GM23338 (cell line): ENCODE data around the gene RNF19B. TPM values are rescaled to one million over a fixed set of nuclear protein-coding genes. Genes with fewer than 3 reads are reported as not detected.

Source experiments
- ATAC-seq: fragments of 200-7000 bp; cut with Tn5 transposase; 3 replicates; pipeline ENCODE4 v1.9.1; 2020
- DNase-seq: peaks from one replicate; pipeline ENCODE4 v3.0.0-alpha.2; 2015; ENCODE audit warnings: low spot score
- H2AFZ ChIP-seq: fragments of 200-600 bp; sonication (generic); 2 replicates; pipeline ENCODE4 v1.8.0; 2016; ENCODE audit warnings: antibody characterized with exemption, mild to moderate bottlenecking, moderate library complexity
- H3F3A ChIP-seq: fragments of 200-600 bp; sonication (generic); replicated peaks from 2 replicates; pipeline ENCODE4 v1.8.0; 2017; ENCODE audit warnings: antibody characterized with exemption, mixed run types, low read depth
- H3K27ac ChIP-seq: fragments of 200-600 bp; sonication (generic); 2 replicates; pipeline ENCODE4 v1.6.1; 2016; ENCODE audit warnings: low read depth
- H3K27me3 ChIP-seq: fragments of 200-600 bp; sonication (generic); 2 replicates; pipeline ENCODE4 v1.8.0; 2016; ENCODE audit warnings: mild to moderate bottlenecking, mixed run types, moderate library complexity; ENCODE audit not compliant: insufficient read depth
- H3K36me3 ChIP-seq: fragments of 200-600 bp; sonication (generic); 2 replicates; pipeline ENCODE4 v1.8.0; 2016; ENCODE audit warnings: mild to moderate bottlenecking; ENCODE audit not compliant: insufficient read depth
- H3K4me1 ChIP-seq: fragments of 200-600 bp; sonication (generic); 2 replicates; pipeline ENCODE4 v1.8.0; 2016; ENCODE audit warnings: mild to moderate bottlenecking, moderate library complexity; ENCODE audit not compliant: insufficient read depth
- H3K4me2 ChIP-seq: fragments of 200-600 bp; sonication (generic); 2 replicates; pipeline ENCODE4 v1.7.1; 2017; ENCODE audit warnings: mixed run types
- H3K4me3 ChIP-seq: fragments of 200-600 bp; sonication (generic); 2 replicates; pipeline ENCODE4 v1.6.1; 2016; ENCODE audit warnings: mixed run types
- H3K79me2 ChIP-seq: fragments of 200-600 bp; sonication (generic); replicated peaks from 2 replicates; pipeline ENCODE4 v1.8.0; 2017; ENCODE audit warnings: mild to moderate bottlenecking; ENCODE audit not compliant: insufficient read depth
- H3K9me2 ChIP-seq: fragments of 200-600 bp; sonication (generic); 2 replicates; pipeline ENCODE4 v1.8.0; 2017; ENCODE audit not compliant: insufficient read depth
- H4K20me1 ChIP-seq: fragments of 200-600 bp; sonication (generic); replicated peaks from 2 replicates; pipeline ENCODE4 v1.8.0; 2017; ENCODE audit warnings: mild to moderate bottlenecking; ENCODE audit not compliant: insufficient read depth
- H3K27ac Mint-ChIP-seq: 2 replicates; pipeline ENCODE4 v1.8.0; 2020; ENCODE audit warnings: inconsistent platforms, mild to moderate bottlenecking, moderate library complexity, mixed read lengths
- H3K27me3 Mint-ChIP-seq: 3 replicates; pipeline ENCODE4 v1.8.0; 2022; ENCODE audit warnings: low read depth, mild to moderate bottlenecking, moderate library complexity, mixed read lengths, inconsistent platforms; ENCODE audit not compliant: insufficient read depth, poor library complexity
- H3K36me3 Mint-ChIP-seq: 3 replicates; pipeline ENCODE4 v1.8.0; 2021; ENCODE audit warnings: low read depth, mild to moderate bottlenecking, inconsistent platforms, moderate library complexity, mixed read lengths
- H3K4me1 Mint-ChIP-seq: 3 replicates; pipeline ENCODE4 v1.8.0; 2020; ENCODE audit warnings: mild to moderate bottlenecking, inconsistent platforms, mixed read lengths
- H3K4me3 Mint-ChIP-seq: 3 replicates; pipeline ENCODE4 v1.8.0; 2021; ENCODE audit warnings: moderate library complexity, mild to moderate bottlenecking, inconsistent platforms, mixed read lengths
- H3K9me3 Mint-ChIP-seq: 3 replicates; pipeline ENCODE4 v1.8.0; 2020; ENCODE audit warnings: moderate library complexity, mild to moderate bottlenecking, inconsistent platforms, mixed read lengths
- CREB1 ChIP-seq: fragments of 250-450 bp; sonication (Bioruptor Pico); IDR thresholded peaks from 2 replicates; pipeline ENCODE4 v1.5.0; 2020; ENCODE audit warnings: low read depth, mild to moderate bottlenecking, moderate library complexity
- ETS1 ChIP-seq: IDR thresholded peaks from 2 replicates; pipeline ENCODE4 v1.6.1; 2016; ENCODE audit warnings: antibody characterized with exemption
- EZH2phosphoT487 ChIP-seq: fragments of 200-600 bp; sonication (generic); IDR thresholded peaks from one replicate; pipeline ENCODE4 v1.8.1; 2018; ENCODE audit warnings: antibody characterized with exemption; ENCODE audit not compliant: unreplicated experiment
- JUNB ChIP-seq: IDR thresholded peaks from one replicate; pipeline ENCODE4 v1.6.1; 2016; ENCODE audit warnings: antibody characterized with exemption; ENCODE audit not compliant: unreplicated experiment
- NANOG ChIP-seq: IDR thresholded peaks from 2 replicates; pipeline ENCODE4 v1.6.1; 2016; ENCODE audit warnings: antibody characterized with exemption, borderline replicate concordance
- POLR2AphosphoS5 ChIP-seq: IDR thresholded peaks from 2 replicates; pipeline ENCODE4 v1.6.1; 2016; ENCODE audit warnings: antibody characterized with exemption, low read depth
- ZNF331 ChIP-seq: fragments of 250-450 bp; sonication (Bioruptor Pico); IDR thresholded peaks from 2 replicates; pipeline ENCODE4 v1.5.0; 2020; ENCODE audit warnings: low read depth, mild to moderate bottlenecking, moderate library complexity
- polyA plus RNA-seq: library from polyadenylated mRNA; unstranded; fragments of >200 nt; fragmentation: Nextera tagmentation; extraction: Ambion mirVana; gene quantifications from 2 replicates; pipeline ENCODE4 v1.2.1, GENCODE V29; 2016
- total RNA-seq: library from RNA; depleted of rRNA; stranded (reverse); fragments of >200 nt; shearing (Covaris generic); gene quantifications from 2 replicates; pipeline ENCODE4 v1.2.3, GENCODE V29; 2014
- TF ChIP-seq, protein P1 (sequence below), 2 experiments: fragments of 200-600 bp in 1 of 2; sonication (generic) in 1 of 2; conservative IDR thresholded peaks; 2 replicates each; pipeline versions ENCODE4 v1.5.1 to v1.6.1; 2016 to 2017; ENCODE audit warnings: antibody characterized with exemption in 2 of 2, low read depth in 2 of 2, mild to moderate bottlenecking in 2 of 2, moderate library complexity in 1 of 2

Gene RNF19B
- total and polyA plus RNA-seq, 2 experiments from 2014 or later, result 2.9 to 11.9 TPM

GRCh38 chr1:32893198-32894018 lies 71.2 kb downstream of the RNF19B start:
- DNase-seq (peak; percentile 75), ATAC-seq (peak; percentile 53)
- Histone ChIP-seq H3K4me3 (peak overlapping the region; percentile 95), H3K9me2 (no peaks in the 10 kb centered on the region), H3K4me1 (peaks cover 10% of the 10 kb centered on the region; the same call in 1 of the 2 replicates), H3K27me3 (peaks cover 34% of the 10 kb centered on the region), H3K36me3 (no peaks in the 10 kb centered on the region), H3K27ac (no peak overlapping the region), H3K79me2 (no peaks in the 10 kb centered on the region), H2AFZ (peak overlapping the region; percentile 98), H3F3A (peaks cover 7% of the 10 kb centered on the region; the same call in 1 of the 2 replicates), H3K4me2 (peak overlapping the region; percentile 94), H4K20me1 (no peaks in the 10 kb centered on the region; the same call in 1 of the 2 replicates)
- peak overlapping the region; percentile 75 for H3K4me3 Mint-ChIP-seq
- no peak overlapping the region for H3K27ac Mint-ChIP-seq
- H3K4me1 Mint-ChIP-seq, result peaks cover 12% of the 10 kb centered on the region
- peaks cover 27% of the 10 kb centered on the region for H3K27me3 Mint-ChIP-seq
- H3K36me3 Mint-ChIP-seq, result peaks cover 8% of the 10 kb centered on the region; the same call in 1 of the 3 replicates
- H3K9me3 Mint-ChIP-seq, result peaks cover 5% of the 10 kb centered on the region; the same call in 2 of the 3 replicates
- no peak for TF ChIP-seq EZH2phosphoT487
- no peak for TF ChIP-seq ZNF331
- peak; percentile 34; the same call in 1 of the 2 replicates for TF ChIP-seq CREB1 (CRISPR knock-in tag)
- TF ChIP-seq, protein P1, sequence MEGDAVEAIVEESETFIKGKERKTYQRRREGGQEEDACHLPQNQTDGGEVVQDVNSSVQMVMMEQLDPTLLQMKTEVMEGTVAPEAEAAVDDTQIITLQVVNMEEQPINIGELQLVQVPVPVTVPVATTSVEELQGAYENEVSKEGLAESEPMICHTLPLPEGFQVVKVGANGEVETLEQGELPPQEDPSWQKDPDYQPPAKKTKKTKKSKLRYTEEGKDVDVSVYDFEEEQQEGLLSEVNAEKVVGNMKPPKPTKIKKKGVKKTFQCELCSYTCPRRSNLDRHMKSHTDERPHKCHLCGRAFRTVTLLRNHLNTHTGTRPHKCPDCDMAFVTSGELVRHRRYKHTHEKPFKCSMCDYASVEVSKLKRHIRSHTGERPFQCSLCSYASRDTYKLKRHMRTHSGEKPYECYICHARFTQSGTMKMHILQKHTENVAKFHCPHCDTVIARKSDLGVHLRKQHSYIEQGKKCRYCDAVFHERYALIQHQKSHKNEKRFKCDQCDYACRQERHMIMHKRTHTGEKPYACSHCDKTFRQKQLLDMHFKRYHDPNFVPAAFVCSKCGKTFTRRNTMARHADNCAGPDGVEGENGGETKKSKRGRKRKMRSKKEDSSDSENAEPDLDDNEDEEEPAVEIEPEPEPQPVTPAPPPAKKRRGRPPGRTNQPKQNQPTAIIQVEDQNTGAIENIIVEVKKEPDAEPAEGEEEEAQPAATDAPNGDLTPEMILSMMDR (conservative IDR thresholded peaks at IDR 0.05; ENCODE audit: low read depth in 2 of 2), result peak; percentile 13 to 16; a peak in 1 of 4 replicates
- TF ChIP-seq JUNB, result no peak
- TF ChIP-seq POLR2AphosphoS5, result peak; percentile 38; the same call in 1 of the 2 replicates

- peaks cover 25% of the 10 kb centered on the region for H3K27me3 Mint-ChIP-seq
- Histone ChIP-seq H3K4me1 (peaks cover 10% of the 10 kb centered on the region; the same call in 1 of the 2 replicates), H3K4me3 (peak overlapping the region; percentile 95), H4K20me1 (no peaks in the 10 kb centered on the region; the same call in 1 of the 2 replicates), H3K36me3 (no peaks in the 10 kb centered on the region), H3K4me2 (peak overlapping the region; percentile 94), H3K79me2 (no peaks in the 10 kb centered on the region), H3K9me2 (no peaks in the 10 kb centered on the region), H3F3A (peaks cover 7% of the 10 kb centered on the region; the same call in 1 of the 2 replicates), H3K27ac (no peak overlapping the region), H2AFZ (no peak overlapping the region; the same call in 1 of the 2 replicates), H3K27me3 (peaks cover 37% of the 10 kb centered on the region)
- peaks cover 8% of the 10 kb centered on the region; the same call in 1 of the 3 replicates for H3K36me3 Mint-ChIP-seq
- peak; percentile 97 for DNase-seq
- H3K9me3 Mint-ChIP-seq, result peaks cover 5% of the 10 kb centered on the region; the same call in 2 of the 3 replicates
- ATAC-seq, result peak; percentile 81
- no peak overlapping the region for H3K27ac Mint-ChIP-seq
- H3K4me1 Mint-ChIP-seq, result peaks cover 12% of the 10 kb centered on the region
- H3K4me3 Mint-ChIP-seq, result peak overlapping the region; percentile 75
- no peak for TF ChIP-seq JUNB
- no peak for TF ChIP-seq ETS1
- TF ChIP-seq, protein P1 (conservative IDR thresholded peaks at IDR 0.05; ENCODE audit: low read depth in 2 of 2), result peak; percentile 60 to 88
- no peak for TF ChIP-seq NANOG
Observed at GRCh38 chr1:32892368-32893197, 72.0 kb downstream of the RNF19B start.
